AG04450 (cell line): ENCODE results near the gene PCF11. TPM values are rescaled to one million over a fixed set of nuclear protein-coding genes. Genes with fewer than 3 reads are reported as not detected.

Experiments
- CTCF ChIA-PET: fragments of 300-600, 350-600 bp; formaldehyde crosslinking; extraction: SDS; loops from one replicate; lab custom pipeline; 2022; ENCODE audit warnings: antibody characterized with exemption, inconsistent platforms; lab: Charles Lee
- POLR2A ChIA-PET: fragments of 350-600 bp; formaldehyde crosslinking; extraction: SDS; loops from one replicate; lab custom pipeline; 2021; ENCODE audit warnings: antibody characterized with exemption, inconsistent platforms; lab: Yijun Ruan, JAX
- DNase-seq: peaks from one replicate; pipeline ENCODE4 v3.0.0-alpha.2; 2011; ENCODE audit warnings: low read depth, low spot score
- H3K27ac ChIP-seq: one replicate; pipeline ENCODE4 v1.5.1; 2012; ENCODE audit warnings: low read depth, low read length, control low read depth
- H3K27me3 ChIP-seq: one replicate; pipeline ENCODE4 v1.6.0; 2012; ENCODE audit warnings: low read length; ENCODE audit not compliant: control insufficient read depth, insufficient read depth
- H3K4me3 ChIP-seq: 2 replicates; pipeline ENCODE4 v1.5.1; 2011; ENCODE audit warnings: mild to moderate bottlenecking, low read depth, low read length, control low read depth
- H3K9me3 ChIP-seq: 2 replicates; pipeline ENCODE4 v1.5.1; 2012; ENCODE audit warnings: low read length; ENCODE audit not compliant: control insufficient read depth, insufficient read depth
- CTCF ChIP-seq: IDR thresholded peaks from 2 replicates; pipeline ENCODE4 v1.5.1; 2011; ENCODE audit warnings: low read depth, low read length, control low read depth, inconsistent platforms
- polyA plus RNA-seq: library from polyadenylated mRNA; depleted of rRNA; stranded (reverse); fragments of >200 nt; gene quantifications from 2 replicates; pipeline ENCODE4 v1.2.3, GENCODE V29; 2011

Gene PCF11
- polyA plus RNA-seq, 1 experiment, result 32.7 TPM

- H3K9me3 ChIP-seq, result no peaks in the 10 kb centered on the region
- ChIA-PET POLR2A (interaction anchor here (1.4 kb wide), 1 partner anchor 37 kb away, joined by 5 read pairs; the partner anchor contains the start of gene PCF11), CTCF (no interaction called here)
- DNase-seq, result no peak
- H3K27ac ChIP-seq, result peak overlapping the region; percentile 81
- TF ChIP-seq CTCF, result peak; percentile 10; the same call in 1 of the 2 replicates
- H3K27me3 ChIP-seq, result no peaks in the 10 kb centered on the region
- H3K4me3 ChIP-seq, result peak overlapping the region; percentile 93
Measured at GRCh38 chr11:83194281-83195142, 37.6 kb downstream of the PCF11 start.

- H3K27me3 ChIP-seq, result no peaks in the 10 kb centered on the region
- TF ChIP-seq CTCF, result no peak
- ChIA-PET CTCF (no interaction called here), POLR2A (no interaction called here)
- H3K9me3 ChIP-seq, result no peaks in the 10 kb centered on the region
- H3K4me3 ChIP-seq, result peak overlapping the region; percentile 93
- no peak overlapping the region for H3K27ac ChIP-seq
- DNase-seq, result no peak
Measured at GRCh38 chr11:83195143-83195466, 38.2 kb downstream of the PCF11 start.

- Histone ChIP-seq H3K4me3 (no peak overlapping the region), H3K27ac (no peak overlapping the region), H3K9me3 (no peaks in the 10 kb centered on the region), H3K27me3 (no peaks in the 10 kb centered on the region)
- no peak for DNase-seq
- ChIA-PET POLR2A (no interaction called here), CTCF (no interaction called here)
- no peak for TF ChIP-seq CTCF
Measured at GRCh38 chr11:83195649-83196048, 38.7 kb downstream of the PCF11 start.

- ChIA-PET POLR2A (interaction anchor here (1.0 kb wide), 1 partner anchor 43 kb away, joined by 5 read pairs; the partner anchor contains the start of gene PCF11), CTCF (interaction anchor here (1.2 to 3.5 kb wide), 3 partner anchors 50 to 628 kb away, joined by 4 to 16 read pairs (median 4); no protein-coding TSS in a partner anchor)
- Histone ChIP-seq H3K4me3 (no peak overlapping the region), H3K27ac (no peak overlapping the region), H3K9me3 (no peaks in the 10 kb centered on the region), H3K27me3 (no peaks in the 10 kb centered on the region)
- no peak for DNase-seq
- no peak for TF ChIP-seq CTCF
Measured at GRCh38 chr11:83200035-83200434, 43.1 kb downstream of the PCF11 start.

GRCh38 chr11:83205608-83206185, 48.8 kb downstream of the PCF11 start:
- ChIA-PET POLR2A (no interaction called here), CTCF (interaction anchor here (2.5 kb wide), 1 partner anchor 44 kb away, joined by 8 read pairs; no protein-coding TSS in a partner anchor)
- no peak for TF ChIP-seq CTCF
- no peak overlapping the region for H3K4me3 ChIP-seq
- no peak overlapping the region for H3K27ac ChIP-seq
- DNase-seq, result no peak
- H3K9me3 ChIP-seq, result no peaks in the 10 kb centered on the region
- no peaks in the 10 kb centered on the region for H3K27me3 ChIP-seq
